Activated naive CD4-positive, alpha-beta T cell treated with anti-CD3 and anti-CD28 coated beads for 36 hours (primary cell): ENCODE measurements around the gene DMBX1. TPM values are rescaled to one million over a fixed set of nuclear protein-coding genes. Genes with fewer than 3 reads are reported as not detected.

Experiments used
- CTCF ChIA-PET: fragments of 350-600 bp; sonication (Branson Sonifier 250); formaldehyde crosslinking; loops from one replicate; lab custom pipeline; 2021; ENCODE audit warnings: antibody characterized with exemption; lab: Charles Lee
- DNase-seq: peaks from one replicate; pipeline ENCODE4 v3.0.0-alpha.2; 2020
- H3K27ac Mint-ChIP-seq: one replicate; pipeline ENCODE4 v1.8.0; 2021; ENCODE audit warnings: mild to moderate bottlenecking, mixed read lengths
- H3K27me3 Mint-ChIP-seq: one replicate; pipeline ENCODE4 v1.8.0; 2021; ENCODE audit warnings: low read depth, mixed read lengths
- H3K36me3 Mint-ChIP-seq: one replicate; pipeline ENCODE4 v1.8.0; 2021; ENCODE audit warnings: low read depth, mixed read lengths
- H3K4me1 Mint-ChIP-seq: one replicate; pipeline ENCODE4 v1.8.0; 2021; ENCODE audit warnings: low read depth, mixed read lengths
- H3K4me3 Mint-ChIP-seq: one replicate; pipeline ENCODE4 v1.8.0; 2021; ENCODE audit warnings: mild to moderate bottlenecking, moderate library complexity, mixed read lengths
- H3K9me3 Mint-ChIP-seq: one replicate; pipeline ENCODE4 v1.8.0; 2021; ENCODE audit warnings: mixed read lengths
- intact Hi-C: fragments of 100-400 bp; cut with micrococcal nuclease; formaldehyde crosslinking; loops from one replicate; pipeline ENCODE4 v1.15.1; 2023
- total RNA-seq, 2 experiments: library from RNA; stranded (reverse); gene quantifications; one replicate each; pipeline ENCODE4 v1.2.3, GENCODE V29; 2021

Gene DMBX1
- total RNA-seq, 2 experiments from 2014 or later = not detected

DNA sequence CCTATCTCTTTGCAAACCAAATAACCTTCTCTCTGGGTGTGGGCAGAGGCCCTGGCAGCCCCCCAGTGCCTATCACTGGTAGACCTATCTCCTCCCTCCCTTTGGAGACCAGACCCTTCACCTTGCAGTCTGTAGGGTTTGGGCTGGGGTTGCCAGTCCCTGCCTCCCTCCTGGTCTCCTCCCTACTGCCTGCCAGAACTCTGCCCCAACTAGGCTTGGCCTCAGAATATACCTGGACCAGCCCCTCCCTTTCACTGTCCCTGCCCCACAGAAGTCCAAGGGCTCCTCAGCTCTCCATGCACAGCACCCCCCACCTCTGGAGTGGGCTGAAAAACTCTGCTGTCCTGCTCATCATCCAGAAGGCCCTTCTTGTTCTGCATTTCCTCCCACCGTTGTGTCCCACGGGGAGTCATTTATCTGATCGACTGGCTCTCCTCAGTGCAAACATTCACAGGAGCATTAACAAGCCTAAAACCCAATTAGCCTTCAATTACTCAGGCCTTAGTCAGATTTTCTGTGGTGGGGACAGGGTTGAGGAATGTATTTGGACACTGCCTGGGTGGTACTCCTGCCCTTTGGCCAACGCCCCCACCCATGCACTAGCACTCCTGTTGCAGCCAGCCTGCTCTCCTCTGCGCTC, 27.7 kb upstream of the DMBX1 start:
- H3K36me3 Mint-ChIP-seq = no peaks in the 10 kb centered on the region
- intact Hi-C loops = no loop called here
- CTCF ChIA-PET = no interaction called here

DNA sequence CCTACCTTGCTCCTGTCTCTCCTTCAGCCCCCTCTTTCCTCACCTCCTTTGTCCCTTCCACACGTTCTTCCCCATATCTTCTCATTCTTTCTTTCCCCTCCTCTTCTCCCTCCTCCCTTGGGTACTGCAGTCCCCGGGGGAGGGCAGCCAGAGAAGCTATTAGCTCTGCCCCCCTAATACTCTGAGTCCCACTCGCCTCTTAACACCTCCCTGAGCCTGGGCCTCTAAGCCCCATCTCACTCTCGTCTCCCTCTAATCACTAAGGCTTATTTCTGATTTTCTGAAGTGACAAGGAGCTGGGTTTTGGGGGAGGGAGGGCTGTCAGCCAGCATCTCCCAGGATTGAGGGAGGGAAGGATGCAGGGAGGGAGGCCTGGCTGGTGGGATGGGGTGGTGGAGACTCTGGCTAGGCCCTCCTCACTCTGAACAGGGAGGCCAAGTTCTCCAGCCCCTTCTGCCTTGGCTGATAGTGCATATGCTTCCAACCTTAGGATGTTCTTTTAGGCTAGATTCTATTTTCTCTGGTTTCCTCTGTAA, 25.6 kb upstream of the DMBX1 start:
- Mint-ChIP-seq H3K36me3 (no peaks in the 10 kb centered on the region), H3K4me3 (no peak overlapping the region), H3K27ac (no peak overlapping the region), H3K4me1 (peaks cover 10% of the 10 kb centered on the region), H3K9me3 (no peaks in the 10 kb centered on the region), H3K27me3 (peaks cover 49% of the 10 kb centered on the region)
- DNase-seq = no peak
- CTCF ChIA-PET = no interaction called here
- intact Hi-C loops = no loop called here

More for the DNA sequence above, 27.7 kb upstream of the DMBX1 start:
- Mint-ChIP-seq H3K27me3 (peaks cover 33% of the 10 kb centered on the region), H3K27ac (no peak overlapping the region), H3K4me1 (peaks cover 6% of the 10 kb centered on the region), H3K9me3 (no peaks in the 10 kb centered on the region), H3K4me3 (no peak overlapping the region)
- no peak for DNase-seq

DNA sequence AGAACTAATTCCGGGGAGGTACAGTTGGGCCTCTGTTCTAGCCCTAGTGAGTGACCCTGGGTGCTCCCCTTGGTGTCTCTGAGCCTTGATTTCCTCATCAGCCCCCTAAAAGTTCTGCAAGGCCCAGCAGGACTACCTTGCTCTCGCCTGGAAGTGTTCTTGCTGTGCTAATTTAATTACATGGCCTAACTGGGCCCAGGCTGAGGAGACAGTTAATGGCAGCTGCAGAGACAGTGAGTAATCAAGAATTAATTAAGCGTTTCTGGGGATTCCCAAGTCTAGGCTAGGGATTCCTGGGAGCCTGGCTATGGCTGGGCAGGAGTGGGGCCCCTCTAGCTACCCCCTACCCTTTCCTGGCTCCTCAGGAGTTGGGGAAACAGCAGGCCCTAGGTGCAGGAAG, 24.7 kb upstream of the DMBX1 start:
- Mint-ChIP-seq H3K27me3 (peaks cover 47% of the 10 kb centered on the region), H3K4me3 (no peak overlapping the region), H3K27ac (no peak overlapping the region), H3K36me3 (no peaks in the 10 kb centered on the region), H3K9me3 (no peaks in the 10 kb centered on the region), H3K4me1 (peaks cover 10% of the 10 kb centered on the region)
- intact Hi-C loops = no loop called here
- CTCF ChIA-PET = interaction anchor here (0.6 to 1.7 kb wide), 3 partner anchors 12 to 296 kb away, joined by 3 to 5 read pairs (median 3); no protein-coding TSS in a partner anchor
- no peak for DNase-seq

DNA sequence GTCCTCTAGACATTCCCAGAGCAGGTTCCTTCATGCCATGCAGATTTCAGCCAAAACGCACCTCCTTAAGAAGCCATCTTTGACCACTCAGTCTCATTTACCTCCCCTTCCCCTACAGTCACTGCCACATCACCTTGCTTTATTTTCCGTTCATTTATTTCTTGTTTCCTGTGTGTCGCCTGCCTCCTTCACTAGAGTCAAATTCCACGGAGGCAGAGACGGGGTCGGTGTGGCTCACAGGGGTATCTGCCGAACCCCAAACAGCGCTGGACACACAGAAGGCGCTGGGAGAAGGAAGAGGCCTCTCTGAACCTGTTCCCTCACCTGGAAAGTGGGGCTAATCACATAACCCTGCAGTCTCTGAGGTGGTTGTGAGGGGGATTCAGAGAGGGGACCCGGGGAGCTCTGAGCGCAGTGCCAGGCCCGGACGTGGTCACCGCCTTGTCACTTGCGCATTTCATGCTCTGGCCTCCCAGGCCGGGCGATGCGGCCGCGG, 23.6 kb upstream of the DMBX1 start:
- no peaks in the 10 kb centered on the region for H3K9me3 Mint-ChIP-seq
- H3K27me3 Mint-ChIP-seq = peaks cover 45% of the 10 kb centered on the region
- no peaks in the 10 kb centered on the region for H3K36me3 Mint-ChIP-seq
- H3K4me3 Mint-ChIP-seq = peak overlapping the region; percentile 45
- no peak for DNase-seq
- intact Hi-C loops = no loop called here
- H3K4me1 Mint-ChIP-seq = peaks cover 10% of the 10 kb centered on the region
- CTCF ChIA-PET = interaction anchor here (1.0 to 1.7 kb wide), 2 partner anchors 11 to 19 kb away, joined by 3 to 5 read pairs; no protein-coding TSS in a partner anchor
- H3K27ac Mint-ChIP-seq = no peak overlapping the region

DNA sequence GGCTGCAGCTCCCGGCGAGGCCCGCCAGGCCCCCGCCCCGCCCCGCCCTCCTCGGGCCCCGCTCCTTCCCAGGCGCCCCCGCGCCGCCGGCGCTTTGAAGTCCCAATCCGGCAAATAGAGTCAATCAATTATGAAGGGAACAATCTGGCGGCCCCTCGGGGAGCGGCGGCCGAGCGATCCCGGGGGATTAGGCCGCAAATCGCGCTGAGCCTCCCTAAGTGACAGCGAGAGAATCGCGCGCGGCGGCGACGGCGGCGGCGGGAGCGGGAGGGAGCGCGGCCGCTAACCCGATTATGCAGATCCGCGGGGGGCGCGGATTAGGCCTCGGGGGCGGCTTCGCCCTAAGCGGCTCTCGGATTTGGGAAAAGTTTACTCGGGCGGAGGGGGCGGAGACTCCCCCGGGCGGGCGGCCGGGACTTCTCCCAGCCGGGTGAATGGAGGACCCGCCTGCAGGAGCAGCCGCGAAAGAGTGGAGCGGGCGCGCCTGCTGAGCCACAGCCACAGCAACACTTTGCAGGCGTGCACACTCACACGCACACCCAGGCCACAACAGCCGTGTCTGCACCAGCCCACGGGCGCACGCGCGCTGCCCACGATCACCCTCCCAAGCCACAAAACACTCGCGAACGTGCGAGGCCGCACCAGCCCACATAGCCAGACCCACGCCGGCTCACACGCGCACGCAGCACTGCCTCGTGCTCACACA, 23.0 kb upstream of the DMBX1 start:
- CTCF ChIA-PET = no interaction called here
- H3K4me1 Mint-ChIP-seq = peaks cover 10% of the 10 kb centered on the region
- no peaks in the 10 kb centered on the region for H3K9me3 Mint-ChIP-seq
- DNase-seq = peak; percentile 18
- no peak overlapping the region for H3K27ac Mint-ChIP-seq
- peaks cover 45% of the 10 kb centered on the region for H3K27me3 Mint-ChIP-seq
- no peaks in the 10 kb centered on the region for H3K36me3 Mint-ChIP-seq
- H3K4me3 Mint-ChIP-seq = peak overlapping the region; percentile 69
- intact Hi-C loops = no loop called here

DNA sequence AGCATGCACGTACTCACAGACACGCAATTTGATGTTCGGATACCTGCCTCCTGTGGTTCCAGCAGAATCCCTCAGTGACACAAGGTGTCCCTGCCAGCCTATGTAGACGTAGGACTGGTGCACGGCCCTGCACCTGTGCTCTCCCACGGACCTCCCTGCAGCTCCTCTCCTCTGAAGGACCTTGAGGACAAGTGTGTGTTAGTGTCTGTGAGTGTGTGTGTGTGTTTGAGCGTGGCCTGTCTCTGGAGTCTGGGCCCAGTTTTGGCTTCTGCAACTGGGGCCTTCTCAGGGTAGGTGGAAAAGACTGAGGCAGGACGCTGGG, 22.5 kb upstream of the DMBX1 start:
- Mint-ChIP-seq H3K27me3 (peaks cover 41% of the 10 kb centered on the region), H3K4me3 (peak overlapping the region; percentile 69), H3K36me3 (no peaks in the 10 kb centered on the region), H3K27ac (no peak overlapping the region), H3K4me1 (peaks cover 10% of the 10 kb centered on the region), H3K9me3 (no peaks in the 10 kb centered on the region)
- CTCF ChIA-PET = no interaction called here
- intact Hi-C loops = no loop called here
- no peak for DNase-seq

DNA sequence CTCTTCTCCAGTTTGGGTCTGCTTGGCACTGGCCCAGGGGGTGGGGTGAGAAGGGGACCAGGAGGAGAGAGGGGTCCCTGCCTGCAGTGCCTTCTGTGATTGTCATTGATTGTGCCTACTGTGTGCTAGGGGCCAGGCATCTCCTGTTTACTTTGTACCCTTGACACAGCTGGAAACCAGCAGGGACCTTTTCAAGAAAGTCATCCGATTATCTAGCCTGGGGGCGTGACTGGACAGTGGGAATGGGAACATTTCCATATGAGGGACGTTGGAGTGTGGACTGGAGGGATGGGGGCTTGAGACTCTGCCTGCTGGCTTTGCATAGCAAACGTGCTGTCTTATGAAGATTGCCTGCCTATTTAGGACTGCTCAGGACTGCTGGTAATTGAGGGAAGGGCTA, 19.8 kb upstream of the DMBX1 start:
- no peak for DNase-seq
- H3K27me3 Mint-ChIP-seq = peaks cover 43% of the 10 kb centered on the region
- no peak overlapping the region for H3K27ac Mint-ChIP-seq
- H3K36me3 Mint-ChIP-seq = no peaks in the 10 kb centered on the region
- intact Hi-C loops = no loop called here
- CTCF ChIA-PET = interaction anchor here (1.0 to 1.9 kb wide), 3 partner anchors 8 to 28 kb away, joined by 3 to 5 read pairs (median 4); no protein-coding TSS in a partner anchor
- H3K4me3 Mint-ChIP-seq = no peak overlapping the region
- no peaks in the 10 kb centered on the region for H3K9me3 Mint-ChIP-seq
- H3K4me1 Mint-ChIP-seq = peaks cover 10% of the 10 kb centered on the region

DNA sequence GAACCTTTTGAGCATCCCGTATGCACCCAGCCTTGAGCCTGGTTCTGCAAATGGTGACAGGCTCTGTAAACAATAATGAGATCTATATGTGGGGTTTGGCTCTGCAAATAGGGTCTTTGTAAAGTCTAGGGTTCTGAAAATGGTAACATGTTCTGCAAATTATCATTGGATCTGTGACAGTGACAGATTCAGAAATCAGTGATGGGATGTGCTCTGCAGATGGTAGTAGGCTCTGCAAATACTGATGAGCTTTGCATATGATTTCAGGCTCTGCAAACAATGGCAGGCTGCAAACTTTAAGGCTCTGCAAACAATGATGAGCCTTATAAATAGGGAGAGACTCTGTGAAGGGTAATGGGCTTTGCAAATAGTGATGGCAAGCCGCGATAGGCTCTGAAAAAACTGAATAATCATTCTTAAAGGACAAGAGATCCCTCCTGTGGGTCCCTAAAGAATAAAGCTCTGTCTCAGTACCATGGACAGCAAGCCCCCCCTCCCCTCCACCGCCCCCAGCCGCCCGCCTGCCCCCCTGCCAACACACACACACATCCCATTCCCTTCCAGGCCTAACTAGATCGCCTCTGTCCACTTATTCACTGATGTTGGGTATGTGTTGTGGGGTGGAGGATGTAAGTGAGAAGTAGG, 17.7 kb upstream of the DMBX1 start:
- intact Hi-C loops = no loop called here
- Mint-ChIP-seq H3K27me3 (peaks cover 39% of the 10 kb centered on the region), H3K4me3 (no peak overlapping the region), H3K36me3 (no peaks in the 10 kb centered on the region), H3K9me3 (no peaks in the 10 kb centered on the region), H3K27ac (no peak overlapping the region), H3K4me1 (peaks cover 3% of the 10 kb centered on the region)
- CTCF ChIA-PET = interaction anchor here (0.7 to 1.7 kb wide), 2 partner anchors 24 to 60 kb away, joined by 3 read pairs; no protein-coding TSS in a partner anchor
- DNase-seq = no peak

DNA sequence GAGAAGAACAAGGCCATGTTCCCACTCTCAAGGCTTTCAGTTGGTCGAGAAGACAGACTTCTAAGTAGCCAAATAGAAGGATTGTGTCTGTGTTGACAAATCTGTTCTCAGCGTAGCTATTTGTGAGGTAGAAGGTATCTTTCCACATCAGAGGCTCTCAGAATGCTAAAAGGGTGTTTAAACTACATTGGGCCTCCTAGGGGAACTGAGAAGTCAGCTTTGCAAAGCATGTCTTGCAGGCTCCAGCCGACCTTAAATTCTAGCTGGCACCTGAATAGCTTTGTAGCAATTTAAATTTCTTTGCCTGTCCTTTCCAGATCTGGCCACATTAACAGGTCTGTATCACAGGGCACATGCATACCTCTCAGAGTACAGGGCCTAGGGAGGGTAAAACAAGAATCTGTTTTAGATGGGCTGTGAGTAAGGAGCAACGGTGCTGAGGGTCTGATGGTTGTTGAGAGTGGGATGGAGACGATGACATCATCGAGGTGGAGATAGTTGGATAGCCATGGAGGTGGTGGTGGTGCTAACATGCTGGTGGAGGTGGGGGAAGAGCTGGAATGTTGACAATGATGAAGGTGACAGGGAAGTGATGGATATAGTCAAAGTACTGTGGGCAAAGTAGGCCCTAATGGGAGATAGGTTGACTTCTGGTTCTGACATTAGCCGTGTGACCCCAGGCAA, 17.0 kb upstream of the DMBX1 start:
- Mint-ChIP-seq H3K36me3 (no peaks in the 10 kb centered on the region), H3K4me3 (no peak overlapping the region), H3K27ac (no peak overlapping the region), H3K9me3 (no peaks in the 10 kb centered on the region), H3K4me1 (no peaks in the 10 kb centered on the region), H3K27me3 (peaks cover 32% of the 10 kb centered on the region)
- no peak for DNase-seq
- intact Hi-C loops = no loop called here
- CTCF ChIA-PET = interaction anchor here (1.6 to 1.7 kb wide), 2 partner anchors 41 to 60 kb away, joined by 3 read pairs; no protein-coding TSS in a partner anchor

DNA sequence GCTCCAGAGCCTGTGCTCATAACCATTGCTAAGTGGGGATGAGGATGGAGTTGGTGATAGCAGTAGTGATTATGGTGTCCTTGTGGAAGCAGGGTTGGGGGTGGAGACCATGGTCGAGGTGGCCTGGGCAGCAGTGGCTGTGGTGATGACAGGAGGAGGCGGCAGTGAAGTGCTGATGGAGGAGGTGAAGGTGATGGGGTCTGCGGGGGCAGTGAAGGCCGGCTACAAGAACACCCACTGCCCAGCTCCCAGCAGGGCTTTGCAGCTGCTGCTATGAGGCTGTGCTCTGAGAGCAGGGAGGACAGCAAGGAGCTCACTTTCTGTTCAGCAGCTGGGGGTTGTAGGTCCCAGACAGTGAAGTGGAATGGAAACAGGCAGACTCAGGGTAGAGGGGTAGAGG, 15.6 kb upstream of the DMBX1 start:
- Mint-ChIP-seq H3K27me3 (peaks cover 27% of the 10 kb centered on the region), H3K27ac (no peak overlapping the region), H3K4me1 (no peaks in the 10 kb centered on the region), H3K9me3 (no peaks in the 10 kb centered on the region), H3K36me3 (no peaks in the 10 kb centered on the region), H3K4me3 (no peak overlapping the region)
- intact Hi-C loops = no loop called here
- CTCF ChIA-PET = interaction anchor here (1.2 to 1.6 kb wide), 2 partner anchors 40 to 54 kb away, joined by 3 to 5 read pairs; no protein-coding TSS in a partner anchor
- DNase-seq = no peak

DNA sequence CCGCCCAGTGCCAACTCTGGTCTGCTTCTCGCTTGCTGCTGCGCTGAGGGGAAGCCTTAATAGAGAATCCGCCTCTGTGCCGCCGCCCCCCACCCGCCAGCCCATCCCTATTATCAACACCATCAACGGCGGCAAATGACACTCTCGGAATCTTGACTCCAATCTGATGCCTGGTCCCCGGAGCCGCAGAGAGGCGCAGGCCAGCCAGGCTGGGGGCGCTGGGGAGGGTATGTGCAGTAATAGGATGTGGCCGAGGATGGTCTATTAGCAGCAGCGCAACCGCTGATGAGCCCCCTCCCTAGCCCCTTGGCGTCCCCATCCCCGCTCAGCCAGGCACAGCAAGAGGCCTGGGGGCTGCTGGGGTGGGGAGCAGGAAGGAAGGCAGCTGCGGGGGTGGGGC, 15.1 kb upstream of the DMBX1 start:
- intact Hi-C loops = no loop called here
- H3K4me3 Mint-ChIP-seq = no peak overlapping the region
- no peaks in the 10 kb centered on the region for H3K36me3 Mint-ChIP-seq
- H3K27ac Mint-ChIP-seq = no peak overlapping the region
- no peak for DNase-seq
- peaks cover 27% of the 10 kb centered on the region for H3K27me3 Mint-ChIP-seq
- CTCF ChIA-PET = interaction anchor here (8.4 kb wide), 1 partner anchor 53 kb away, joined by 98 read pairs; no protein-coding TSS in a partner anchor
- H3K4me1 Mint-ChIP-seq = no peaks in the 10 kb centered on the region
- no peaks in the 10 kb centered on the region for H3K9me3 Mint-ChIP-seq
